HG02973 (cell line): ENCODE data around the gene TNS4.
A peak's percentile ranks its signal among the peaks of the same experiment; 100 is the strongest.
"Not testable (repeated sequence)": the region's sequence is repeated elsewhere in the genome, so short reads cannot be mapped to it uniquely, and the experiment has no call there.

Experiments
- ATAC-seq: cut with Tn5 transposase; IDR thresholded peaks from one replicate; pipeline ENCODE4 v1.9.1; 2021; ENCODE audit warnings: moderate library complexity; ENCODE audit not compliant: unreplicated experiment

TNS4 gene

DNA sequence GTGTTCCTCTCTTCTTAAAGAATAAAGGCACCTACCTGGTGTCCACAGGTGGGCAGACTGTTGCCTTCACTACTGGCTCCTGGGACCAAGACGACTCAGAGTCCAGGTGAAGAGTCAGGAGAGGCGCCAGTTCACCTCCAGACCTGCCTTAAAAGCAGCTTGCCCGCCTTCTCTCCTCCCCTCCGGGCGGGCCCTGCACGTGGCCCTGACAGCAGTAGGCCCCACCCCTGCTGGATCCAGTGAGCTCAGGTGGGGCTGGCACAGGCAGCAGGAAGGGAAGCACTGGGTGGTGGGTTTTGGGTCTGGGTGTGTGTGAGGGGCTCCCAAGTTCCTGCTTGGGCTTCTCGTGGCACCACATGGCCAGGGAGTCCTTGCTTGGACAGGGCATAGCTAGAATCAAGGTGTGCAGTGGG, at the start of gene TNS4:
Gene TNS4, minus strand, starts transcription at position 125 of the 413 bp plus-strand sequence. CDS start 5,198 bp downstream, outside the sequence.
- no peak for ATAC-seq

DNA sequence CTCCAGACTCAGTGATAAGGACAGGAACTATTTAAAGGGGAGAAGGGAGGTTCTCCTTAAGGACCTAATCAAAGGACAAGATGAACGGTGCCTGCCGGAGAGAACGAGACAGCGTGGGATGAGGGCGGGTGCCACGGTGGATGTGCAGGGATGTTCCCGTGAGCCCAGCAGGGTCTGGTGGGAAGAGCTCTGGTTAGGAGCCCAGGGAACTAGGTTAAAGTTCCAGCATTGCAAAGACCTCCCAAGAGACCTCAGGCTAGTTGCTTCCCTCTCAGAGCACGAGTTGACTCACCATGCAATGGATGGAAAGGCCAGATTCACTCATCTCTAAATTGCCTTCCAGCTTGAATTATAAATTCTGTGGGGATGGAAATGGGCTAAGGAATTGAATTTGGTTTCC, 49.2 kb upstream of the TNS4 start:
- no peak for ATAC-seq

DNA sequence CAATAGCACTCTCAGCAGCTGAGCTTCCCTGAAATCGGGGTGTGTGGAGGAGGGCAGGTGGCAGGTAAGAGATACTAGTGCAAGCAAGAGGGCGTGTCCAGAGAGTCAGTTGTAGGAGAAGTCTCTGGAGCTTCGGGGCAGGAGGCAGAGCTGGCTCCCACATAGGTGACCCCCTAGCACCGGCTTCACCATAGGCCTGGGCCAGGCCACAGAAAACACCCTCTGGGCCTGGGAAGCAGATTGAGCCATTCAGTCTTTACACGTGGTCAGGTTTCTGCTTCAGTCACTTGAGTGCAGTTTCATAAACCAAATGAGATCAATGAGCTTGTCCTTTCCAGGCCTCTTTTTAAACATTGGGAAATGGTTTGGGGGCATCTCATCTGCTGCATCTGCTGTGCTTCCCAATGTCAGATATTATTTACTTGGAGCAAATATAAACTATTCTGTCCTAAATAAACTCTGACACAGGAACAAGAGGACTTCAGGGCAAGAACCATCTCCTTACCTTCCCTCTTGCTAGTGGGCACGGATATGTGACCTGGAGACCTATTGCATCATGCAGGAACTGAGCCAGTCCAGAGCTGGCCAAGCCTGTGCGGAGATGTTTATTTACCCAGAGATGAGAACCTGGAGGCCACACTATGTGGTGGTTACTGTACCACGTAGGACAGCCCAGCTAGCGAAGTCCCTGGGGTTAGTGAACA, 47.7 kb upstream of the TNS4 start:
- no peak for ATAC-seq

DNA sequence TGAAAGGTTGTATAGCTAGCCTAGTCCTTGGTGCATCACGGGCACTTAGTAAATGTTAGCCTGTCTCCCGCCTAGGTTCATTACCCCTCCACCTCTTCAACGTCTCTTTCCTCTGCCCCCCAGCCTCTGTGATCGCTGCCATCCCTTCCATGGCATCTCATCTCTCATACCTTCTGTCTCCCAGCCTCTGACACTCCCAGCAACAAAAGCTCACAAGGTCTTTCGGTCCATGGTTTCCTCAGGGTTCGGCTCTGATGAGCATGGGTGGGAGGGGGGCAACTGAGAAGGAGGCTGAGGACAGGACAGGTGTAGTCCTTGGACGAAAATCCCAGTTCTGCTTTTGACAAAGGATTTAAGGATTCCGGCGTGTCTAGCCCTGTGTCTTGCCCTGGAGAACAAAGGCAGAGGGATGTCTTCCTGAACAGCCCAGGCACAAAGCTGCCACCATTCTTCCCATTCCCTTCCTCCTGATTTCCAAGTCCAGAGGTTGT, 47.1 kb upstream of the TNS4 start:
- no peak for ATAC-seq

- ATAC-seq = no peak
Measured at GRCh38 chr17:40547785-40548478, 46.5 kb upstream of the TNS4 start.

GRCh38 chr17:40547079-40547784, 45.8 kb upstream of the TNS4 start:
- no peak for ATAC-seq

- not testable (repeated sequence) for ATAC-seq
Measured at GRCh38 chr17:40546497-40546896, 45.1 kb upstream of the TNS4 start.

DNA sequence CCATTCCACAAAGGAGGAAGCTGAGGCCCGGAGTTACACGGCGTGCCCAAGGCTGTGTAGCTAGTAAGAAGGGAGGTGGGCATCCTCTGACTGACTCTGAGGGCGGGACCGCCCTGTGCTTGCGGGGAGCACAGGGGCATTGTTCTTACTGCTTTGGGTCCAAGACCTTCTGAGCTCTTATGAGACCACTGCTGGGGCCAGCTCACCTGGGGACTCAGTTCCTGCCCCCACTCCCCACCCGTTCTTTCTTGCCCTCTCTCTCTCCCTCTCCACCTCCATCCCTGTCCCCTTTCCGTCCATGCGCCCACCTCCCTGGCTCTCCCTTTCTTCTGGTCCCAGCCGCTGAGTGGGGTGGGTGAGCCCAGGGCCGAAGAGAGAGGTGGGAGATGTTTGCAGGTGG, 44.2 kb upstream of the TNS4 start:
- ATAC-seq = no peak

- ATAC-seq = peak; percentile 42
Measured at GRCh38 chr17:40542558-40543411, 41.4 kb upstream of the TNS4 start.

GRCh38 chr17:40541873-40542557, 40.6 kb upstream of the TNS4 start:
- ATAC-seq = no peak

DNA sequence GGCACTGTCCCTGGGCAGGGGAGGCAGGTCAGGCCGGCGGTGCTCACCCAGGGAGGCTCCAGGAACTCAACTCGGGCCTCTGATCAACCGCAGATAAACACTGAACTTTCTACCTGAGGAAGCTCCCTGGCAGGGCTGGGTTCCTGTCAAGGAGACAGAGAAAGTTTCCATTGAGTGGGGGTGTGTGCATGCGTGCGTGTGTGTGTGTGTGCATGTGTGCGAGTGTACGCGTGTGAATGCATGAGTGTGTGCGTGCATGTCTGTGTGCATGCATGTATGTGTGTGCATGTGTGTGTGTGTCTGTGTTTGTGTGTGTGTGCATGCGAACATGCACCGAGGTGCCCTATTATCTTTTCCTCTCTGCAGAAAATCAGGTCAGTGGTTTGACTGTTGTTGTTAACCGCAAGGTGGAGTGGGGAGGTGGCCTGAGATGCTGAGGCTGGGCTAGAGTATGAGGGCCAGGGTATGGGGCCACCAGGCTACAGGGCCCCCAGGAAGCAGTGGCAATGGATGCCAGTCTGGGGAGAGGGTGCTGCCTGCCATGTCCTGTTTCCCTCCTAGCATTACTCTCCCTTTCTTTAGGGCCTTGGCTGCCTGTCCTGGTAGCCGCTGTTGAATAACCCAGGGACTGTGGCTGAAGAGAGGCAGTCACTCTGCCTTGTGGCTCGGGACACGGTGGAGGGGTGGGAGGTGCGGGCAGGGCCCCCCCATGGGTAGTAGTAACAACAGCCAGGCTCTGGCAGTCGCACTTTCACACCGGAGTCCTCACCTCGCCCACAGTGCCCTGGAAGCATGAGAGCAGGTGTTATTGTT, 39.8 kb upstream of the TNS4 start:
- ATAC-seq = no peak

GRCh38 chr17:40540448-40540847, 39.0 kb upstream of the TNS4 start:
- ATAC-seq = no peak

DNA sequence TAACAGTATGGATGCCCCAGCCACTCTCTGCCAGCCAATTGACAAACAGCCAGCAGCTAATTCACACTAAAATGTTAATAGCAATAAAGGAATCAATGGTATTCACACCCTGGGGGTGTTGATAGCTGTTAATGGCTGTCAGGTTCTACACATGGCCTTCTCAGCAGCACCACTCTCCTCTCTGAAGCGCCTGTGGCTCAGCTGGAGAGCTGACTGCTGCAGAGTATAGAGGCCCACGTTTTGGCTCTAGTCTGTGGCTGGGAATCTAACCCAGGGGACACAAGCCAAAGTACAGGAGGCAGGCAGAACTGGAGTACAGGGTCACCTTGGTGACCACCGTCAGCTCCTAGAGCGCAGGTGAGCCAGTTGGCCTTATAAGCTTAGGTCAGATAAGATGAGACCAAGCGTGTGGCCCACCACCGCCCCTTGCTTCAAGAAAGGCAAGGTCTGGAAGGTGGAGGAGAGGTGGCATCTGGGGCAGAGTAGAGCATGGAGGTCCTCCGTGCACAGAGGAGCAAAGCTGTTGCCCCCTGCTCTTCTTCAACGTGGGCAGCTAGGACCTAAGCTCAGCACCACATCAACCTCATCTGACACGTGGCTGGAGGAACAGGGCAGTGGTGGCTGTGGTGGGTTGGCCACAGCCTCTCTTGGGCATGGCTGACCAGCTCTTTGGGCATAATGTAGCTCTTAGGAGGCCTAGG, 38.4 kb upstream of the TNS4 start:
- no peak for ATAC-seq

GRCh38 chr17:40538936-40539705, 37.7 kb upstream of the TNS4 start:
- ATAC-seq = no peak

GRCh38 chr17:40538019-40538935, 36.9 kb upstream of the TNS4 start:
- ATAC-seq = no peak

GRCh38 chr17:40536295-40537171, 35.1 kb upstream of the TNS4 start:
- no peak for ATAC-seq
